ENCODE measurements around the gene EDEM3.

The EDEM3 gene

GRCh38 chr1:184664661-184665060 lies 90.0 kb downstream of the EDEM3 start:
- no peak for DNase-seq

- no peak for DNase-seq
Observed at GRCh38 chr1:184664042-184664660, 90.5 kb downstream of the EDEM3 start.

GRCh38 chr1:184661801-184662200 lies 92.9 kb downstream of the EDEM3 start:
- DNase-seq = no peak

GRCh38 chr1:184660462-184661191 lies 94.0 kb downstream of the EDEM3 start:
- no peak for DNase-seq

- no peak for DNase-seq
Observed at GRCh38 chr1:184658055-184658454, 96.6 kb downstream of the EDEM3 start.

GRCh38 chr1:184656221-184656620 lies 98.4 kb downstream of the EDEM3 start:
- DNase-seq = no peak

GRCh38 chr1:184655185-184655584 lies 99.5 kb downstream of the EDEM3 start:
- DNase-seq = no peak

- DNase-seq = no peak
Observed at GRCh38 chr1:184650177-184650866, 104.3 kb downstream of the EDEM3 start.

GRCh38 chr1:184649451-184649888 lies 105.2 kb downstream of the EDEM3 start:
- DNase-seq = no peak

- no peak for DNase-seq
Observed at GRCh38 chr1:184648856-184649201, 105.8 kb downstream of the EDEM3 start.

GRCh38 chr1:184648160-184648855 lies 106.3 kb downstream of the EDEM3 start:
- no peak for DNase-seq

- DNase-seq = no peak
Observed at GRCh38 chr1:184647471-184647870, 107.2 kb downstream of the EDEM3 start.

- DNase-seq = no peak
Observed at GRCh38 chr1:184646824-184647223, 107.8 kb downstream of the EDEM3 start.

- DNase-seq = no peak
Observed at GRCh38 chr1:184646178-184646701, 108.4 kb downstream of the EDEM3 start.

- no peak for DNase-seq
Observed at GRCh38 chr1:184644771-184645170, 109.9 kb downstream of the EDEM3 start.

GRCh38 chr1:184643661-184644060 lies 111.0 kb downstream of the EDEM3 start:
- peak; percentile 4 for DNase-seq

GRCh38 chr1:184641894-184642293 lies 112.8 kb downstream of the EDEM3 start:
- no peak for DNase-seq

- no peak for DNase-seq
Observed at GRCh38 chr1:184640505-184640904, 114.2 kb downstream of the EDEM3 start.

All from NCI-H226 (cell line).